Calu3 (cell line): ENCODE data around the gene GGN. TPM values are rescaled to one million over a fixed set of nuclear protein-coding genes. Genes with fewer than 3 reads are reported as not detected.

Experiments
- BruUV-seq: library from RNA; stranded (reverse); fragments of 400-500 nt; replicated peaks from 2 replicates; lab custom pipeline; 2021; lab: Mats Ljungman, UMichigan
- CTCF ChIA-PET: fragments of 300-600 bp; sonication (Branson Sonifier 250); formaldehyde crosslinking; loops from one replicate; lab custom pipeline; 2022; ENCODE audit warnings: antibody characterized with exemption; lab: Charles Lee
- DNase-seq: peaks from one replicate; pipeline ENCODE4 v3.0.0; 2022
- H3K27ac Mint-ChIP-seq: one replicate; pipeline ENCODE4 v1.8.0; 2022; ENCODE audit warnings: mixed read lengths; ENCODE audit not compliant: unreplicated experiment
- H3K27me3 Mint-ChIP-seq: one replicate; pipeline ENCODE4 v1.8.0; 2022; ENCODE audit warnings: mixed read lengths; ENCODE audit not compliant: unreplicated experiment
- H3K36me3 Mint-ChIP-seq: one replicate; pipeline ENCODE4 v1.8.0; 2022; ENCODE audit warnings: mild to moderate bottlenecking, moderate library complexity, mixed read lengths; ENCODE audit not compliant: insufficient read depth, unreplicated experiment
- H3K4me1 Mint-ChIP-seq: one replicate; pipeline ENCODE4 v1.8.0; 2022; ENCODE audit warnings: mild to moderate bottlenecking, low read depth, mixed read lengths; ENCODE audit not compliant: unreplicated experiment
- H3K4me3 Mint-ChIP-seq: one replicate; pipeline ENCODE4 v1.8.0; 2022; ENCODE audit warnings: mild to moderate bottlenecking, low read depth, moderate library complexity, mixed read lengths; ENCODE audit not compliant: unreplicated experiment
- H3K9me3 Mint-ChIP-seq: one replicate; pipeline ENCODE4 v1.8.0; 2022; ENCODE audit warnings: low read depth, mixed read lengths; ENCODE audit not compliant: unreplicated experiment
- intact Hi-C: fragments of 100-400 bp; cut with micrococcal nuclease; formaldehyde crosslinking; loops from one replicate; pipeline ENCODE4 v1.10.0; 2022; ENCODE audit not compliant: unreplicated experiment
- total RNA-seq: library from RNA; stranded (reverse); gene quantifications from 2 replicates; pipeline ENCODE4 v1.2.3, GENCODE V29; 2022
- TF ChIP-seq, protein P1 (sequence below): fragments of 200-600 bp; IDR thresholded peaks from one replicate; pipeline ENCODE4 v1.8.0; 2022; ENCODE audit warnings: antibody characterized with exemption; ENCODE audit not compliant: unreplicated experiment

The GGN gene
- total RNA-seq, 1 experiment from 2014 or later, result 0.40 TPM

- no TSS peak for BruUV-seq
- Mint-ChIP-seq H3K27ac (no peak overlapping the region), H3K4me3 (no peak overlapping the region), H3K27me3 (peaks cover 16% of the 10 kb centered on the region), H3K36me3 (peaks cover 28% of the 10 kb centered on the region), H3K4me1 (peaks cover 25% of the 10 kb centered on the region), H3K9me3 (no peaks in the 10 kb centered on the region)
- TF ChIP-seq, protein P1, sequence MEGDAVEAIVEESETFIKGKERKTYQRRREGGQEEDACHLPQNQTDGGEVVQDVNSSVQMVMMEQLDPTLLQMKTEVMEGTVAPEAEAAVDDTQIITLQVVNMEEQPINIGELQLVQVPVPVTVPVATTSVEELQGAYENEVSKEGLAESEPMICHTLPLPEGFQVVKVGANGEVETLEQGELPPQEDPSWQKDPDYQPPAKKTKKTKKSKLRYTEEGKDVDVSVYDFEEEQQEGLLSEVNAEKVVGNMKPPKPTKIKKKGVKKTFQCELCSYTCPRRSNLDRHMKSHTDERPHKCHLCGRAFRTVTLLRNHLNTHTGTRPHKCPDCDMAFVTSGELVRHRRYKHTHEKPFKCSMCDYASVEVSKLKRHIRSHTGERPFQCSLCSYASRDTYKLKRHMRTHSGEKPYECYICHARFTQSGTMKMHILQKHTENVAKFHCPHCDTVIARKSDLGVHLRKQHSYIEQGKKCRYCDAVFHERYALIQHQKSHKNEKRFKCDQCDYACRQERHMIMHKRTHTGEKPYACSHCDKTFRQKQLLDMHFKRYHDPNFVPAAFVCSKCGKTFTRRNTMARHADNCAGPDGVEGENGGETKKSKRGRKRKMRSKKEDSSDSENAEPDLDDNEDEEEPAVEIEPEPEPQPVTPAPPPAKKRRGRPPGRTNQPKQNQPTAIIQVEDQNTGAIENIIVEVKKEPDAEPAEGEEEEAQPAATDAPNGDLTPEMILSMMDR, result no peak
- CTCF ChIA-PET, result interaction anchor here (1.1 kb wide), 1 partner anchor 10 kb away, joined by 3 read pairs; no protein-coding TSS in a partner anchor
- intact Hi-C loops, result no loop called here
- DNase-seq, result no peak
Measured at GRCh38 chr19:38391911-38392464, 4.2 kb upstream of the GGN start.

- H3K4me1 Mint-ChIP-seq, result peaks cover 25% of the 10 kb centered on the region
- TF ChIP-seq, protein P1, result no peak
- no TSS peak for BruUV-seq
- H3K4me3 Mint-ChIP-seq, result peak overlapping the region; percentile 75
- intact Hi-C loops, result no loop called here
- DNase-seq, result no peak
- peaks cover 16% of the 10 kb centered on the region for H3K27me3 Mint-ChIP-seq
- no peaks in the 10 kb centered on the region for H3K9me3 Mint-ChIP-seq
- H3K27ac Mint-ChIP-seq, result peak overlapping the region; percentile 18
- H3K36me3 Mint-ChIP-seq, result peaks cover 38% of the 10 kb centered on the region
- CTCF ChIA-PET, result interaction anchor here (0.6 to 1.1 kb wide), 6 partner anchors 9 to 1023 kb away, joined by 3 to 6 read pairs (median 3); partner anchors contain the start of gene FAM98C
Measured at GRCh38 chr19:38389957-38390924, 2.4 kb upstream of the GGN start.

GRCh38 chr19:38389101-38389925 is 1.5 kb upstream of the GGN start:
- Mint-ChIP-seq H3K4me3 (peak overlapping the region; percentile 75), H3K4me1 (peaks cover 25% of the 10 kb centered on the region), H3K36me3 (peaks cover 48% of the 10 kb centered on the region), H3K27ac (peak overlapping the region; percentile 18), H3K9me3 (no peaks in the 10 kb centered on the region), H3K27me3 (peaks cover 16% of the 10 kb centered on the region)
- no peak for DNase-seq
- CTCF ChIA-PET, result interaction anchor here (0.6 to 1.1 kb wide), 4 partner anchors 10 to 605 kb away, joined by 3 read pairs; partner anchors contain the start of gene FAM98C
- TF ChIP-seq, protein P1, result no peak
- no TSS peak for BruUV-seq
- intact Hi-C loops, result no loop called here
